Right lobe of liver (tissue), 4 donors: Measurements from ENCODE around the gene EMCN.

Experiments used
- POLR2A ChIP-seq: fragments of 450-650 bp; IDR thresholded peaks from one replicate; pipeline ENCODE4 v1.6.1; 2017; ENCODE audit warnings: antibody characterized with exemption, mild to moderate bottlenecking
- TF ChIP-seq, protein P1 (sequence below), 4 donors: fragments of 200-600 bp in 3 of 4; fragments of 450-650 bp in 1 of 4; IDR thresholded peaks; one replicate each; pipeline versions ENCODE4 v1.5.1 to v1.8.0; 2016 to 2022; ENCODE audit warnings: antibody characterized with exemption in 4 of 4, mild to moderate bottlenecking in 2 of 4
- donor health status: DM: no; HTN: no; CAD: no.
- donor health status: DM: no; HTN: no; CAD: no.
- donor health status: DM: no; HTN: yes; CAD: no.

- TF ChIP-seq, protein P1, sequence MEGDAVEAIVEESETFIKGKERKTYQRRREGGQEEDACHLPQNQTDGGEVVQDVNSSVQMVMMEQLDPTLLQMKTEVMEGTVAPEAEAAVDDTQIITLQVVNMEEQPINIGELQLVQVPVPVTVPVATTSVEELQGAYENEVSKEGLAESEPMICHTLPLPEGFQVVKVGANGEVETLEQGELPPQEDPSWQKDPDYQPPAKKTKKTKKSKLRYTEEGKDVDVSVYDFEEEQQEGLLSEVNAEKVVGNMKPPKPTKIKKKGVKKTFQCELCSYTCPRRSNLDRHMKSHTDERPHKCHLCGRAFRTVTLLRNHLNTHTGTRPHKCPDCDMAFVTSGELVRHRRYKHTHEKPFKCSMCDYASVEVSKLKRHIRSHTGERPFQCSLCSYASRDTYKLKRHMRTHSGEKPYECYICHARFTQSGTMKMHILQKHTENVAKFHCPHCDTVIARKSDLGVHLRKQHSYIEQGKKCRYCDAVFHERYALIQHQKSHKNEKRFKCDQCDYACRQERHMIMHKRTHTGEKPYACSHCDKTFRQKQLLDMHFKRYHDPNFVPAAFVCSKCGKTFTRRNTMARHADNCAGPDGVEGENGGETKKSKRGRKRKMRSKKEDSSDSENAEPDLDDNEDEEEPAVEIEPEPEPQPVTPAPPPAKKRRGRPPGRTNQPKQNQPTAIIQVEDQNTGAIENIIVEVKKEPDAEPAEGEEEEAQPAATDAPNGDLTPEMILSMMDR (IDR thresholded peaks at IDR 0.05): no peak
- TF ChIP-seq POLR2A: no peak
Observed at GRCh38 chr4:100422894-100423293, 94.9 kb downstream of the EMCN start.
